Right lung (tissue), 5 donors: ENCODE measurements around the gene HFE. TPM values are rescaled to one million over a fixed set of nuclear protein-coding genes. Genes with fewer than 3 reads are reported as not detected.

Experiments
- DNase-seq, 2 donors: peaks; one replicate each; pipeline ENCODE4 v3.0.0-alpha.2; 2013
- polyA plus RNA-seq, 5 donors: library from polyadenylated mRNA; unstranded; fragments of 120-200 nt; gene quantifications; one replicate each; pipeline versions ENCODE4 v1.2.1 to v1.2.3, GENCODE V29; 2013; ENCODE audit warnings: inconsistent platforms in 1 of 5, low replicate concordance in 1 of 5; ENCODE audit not compliant: insufficient read length in 5 of 5, insufficient read depth in 1 of 5

Gene HFE
- polyA plus RNA-seq, 5 donors = 7.8 to 14.2 (median 12.5) TPM

DNA sequence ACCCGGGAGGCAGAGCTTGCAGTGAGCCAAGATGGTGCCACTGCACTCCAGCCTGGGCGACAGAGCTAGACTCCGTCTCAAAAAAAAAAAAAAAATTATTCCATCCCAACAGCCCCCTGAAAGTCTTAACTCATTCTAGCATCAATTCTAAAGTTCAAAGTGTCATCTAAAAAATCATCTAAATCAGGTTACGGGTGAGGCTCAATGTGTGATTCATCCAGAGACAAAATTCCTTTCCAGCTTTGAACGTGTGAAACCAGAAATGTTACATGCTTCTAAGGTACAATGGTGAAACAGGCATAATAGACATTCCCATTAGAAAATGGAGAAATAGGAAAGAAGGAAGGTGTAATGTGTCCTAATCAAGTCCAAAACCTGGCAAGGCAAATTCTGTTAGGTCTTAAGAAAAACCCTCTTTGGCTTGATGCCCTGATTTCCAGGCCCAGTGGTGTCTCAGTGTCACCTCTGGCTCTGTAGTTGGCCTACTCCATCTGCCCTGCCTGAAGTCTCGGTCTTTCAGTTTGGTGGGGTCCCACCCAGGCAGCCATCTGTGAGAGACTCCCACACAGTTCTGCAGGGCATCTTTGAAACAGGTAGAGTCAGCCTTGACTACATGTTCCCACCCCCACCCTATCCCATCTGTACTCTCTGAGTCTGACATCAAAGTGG lies 43.5 kb downstream of the HFE start:
- DNase-seq = no peak

DNA sequence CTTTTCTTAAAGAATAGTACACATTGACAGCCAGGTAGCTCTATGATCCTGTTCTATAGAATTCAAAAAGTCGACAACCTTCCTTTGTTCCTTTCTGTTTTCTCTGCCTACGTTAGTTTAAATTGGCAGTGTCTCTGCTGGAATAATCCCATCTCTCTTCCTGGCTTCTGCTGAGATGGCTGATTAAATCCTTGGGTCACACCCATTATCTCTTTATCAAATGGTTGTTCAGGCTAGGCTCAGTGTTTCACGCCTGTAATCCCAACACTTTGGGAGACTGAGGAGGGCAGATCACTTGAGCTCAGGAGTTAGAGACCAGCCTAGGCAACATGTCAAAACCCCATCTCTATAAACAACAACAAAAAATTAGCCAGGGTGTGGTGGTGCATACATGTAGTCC lies 44.4 kb downstream of the HFE start:
- DNase-seq = no peak

GRCh38 chr6:26133730-26134129 lies 46.5 kb downstream of the HFE start:
- DNase-seq = no peak

GRCh38 chr6:26136321-26136720 lies 49.1 kb downstream of the HFE start:
- no peak for DNase-seq

- DNase-seq = no peak
Observed at GRCh38 chr6:26140254-26140966, 53.2 kb downstream of the HFE start.

DNA sequence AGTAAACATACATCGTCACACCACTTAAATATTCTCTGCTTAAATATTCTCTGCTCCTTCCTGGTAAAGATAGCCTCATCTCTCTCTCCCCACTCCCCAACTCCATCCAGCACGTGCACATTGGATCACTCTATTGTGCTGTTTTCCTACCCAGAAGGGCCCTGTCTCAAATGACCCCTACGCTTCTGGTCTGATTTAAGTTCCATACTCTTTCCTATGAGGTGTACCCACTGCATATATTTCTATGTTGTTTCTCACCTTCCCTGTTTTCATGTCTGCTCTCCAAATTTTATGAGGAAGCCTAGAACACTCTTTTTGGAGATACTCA lies 53.7 kb downstream of the HFE start:
- no peak for DNase-seq

- no peak for DNase-seq
Observed at GRCh38 chr6:26141378-26141904, 54.2 kb downstream of the HFE start.

GRCh38 chr6:26142026-26142425 lies 54.8 kb downstream of the HFE start:
- DNase-seq = no peak

Other genes with a start within 250 kb of the HFE start
- under 1 TPM in 2 of 5 donors, not detected in 3; 0.19 to 0.42 TPM for gene SLC17A3, start 213.2 kb upstream of the HFE start, polyA plus RNA-seq
- gene SLC17A2, start 156.7 kb upstream of the HFE start, polyA plus RNA-seq = under 1 TPM in 2 of 5 donors, not detected in 3; 0.12 to 0.16 TPM
- gene TRIM38, start 124.6 kb upstream of the HFE start, polyA plus RNA-seq = 10 to 100 TPM; 10.8 to 16.1 (median 14.5) TPM